Glutamatergic neuron (in vitro differentiated cells): ENCODE data around the gene UTP15. TPM values are rescaled to one million over a fixed set of nuclear protein-coding genes. Genes with fewer than 3 reads are reported as not detected.

Source experiments
- DNase-seq: peaks from one replicate; pipeline ENCODE4 v3.0.0; 2022
- H3K27ac Mint-ChIP-seq: one replicate; pipeline ENCODE4 v1.8.0; 2020; ENCODE audit warnings: mild to moderate bottlenecking, mixed read lengths, inconsistent platforms; ENCODE audit not compliant: unreplicated experiment
- H3K27me3 Mint-ChIP-seq: one replicate; pipeline ENCODE4 v1.8.0; 2020; ENCODE audit warnings: mild to moderate bottlenecking, moderate library complexity, mixed read lengths, inconsistent platforms; ENCODE audit not compliant: unreplicated experiment
- H3K36me3 Mint-ChIP-seq: one replicate; pipeline ENCODE4 v1.8.0; 2020; ENCODE audit warnings: mild to moderate bottlenecking, mixed read lengths, inconsistent platforms; ENCODE audit not compliant: unreplicated experiment
- H3K4me1 Mint-ChIP-seq: one replicate; pipeline ENCODE4 v1.8.0; 2020; ENCODE audit warnings: mild to moderate bottlenecking, low read depth, mixed read lengths, inconsistent platforms; ENCODE audit not compliant: unreplicated experiment
- H3K4me3 Mint-ChIP-seq: one replicate; pipeline ENCODE4 v1.8.0; 2020; ENCODE audit warnings: mild to moderate bottlenecking, mixed read lengths, inconsistent platforms; ENCODE audit not compliant: unreplicated experiment
- H3K9me3 Mint-ChIP-seq: one replicate; pipeline ENCODE4 v1.8.0; 2020; ENCODE audit warnings: mild to moderate bottlenecking, moderate library complexity, mixed read lengths, inconsistent platforms; ENCODE audit not compliant: unreplicated experiment
- CTCF ChIP-seq: fragments of 200-600 bp; sonication (generic); IDR thresholded peaks from one replicate; pipeline ENCODE4 v1.5.0; 2021; ENCODE audit not compliant: partially characterized antibody, unreplicated experiment
- total RNA-seq: library from RNA; stranded (reverse); fragmentation: NEBNext Ultra II Directional; extraction: Animal tissue kit (Norgen Biotek cat#: 25700); gene quantifications from one replicate; pipeline ENCODE4 v1.2.1, GENCODE V29; 2021; ENCODE audit not compliant: unreplicated experiment

Gene UTP15
- total RNA-seq, 1 donor from 2014 or later, result 19.4 TPM

DNA sequence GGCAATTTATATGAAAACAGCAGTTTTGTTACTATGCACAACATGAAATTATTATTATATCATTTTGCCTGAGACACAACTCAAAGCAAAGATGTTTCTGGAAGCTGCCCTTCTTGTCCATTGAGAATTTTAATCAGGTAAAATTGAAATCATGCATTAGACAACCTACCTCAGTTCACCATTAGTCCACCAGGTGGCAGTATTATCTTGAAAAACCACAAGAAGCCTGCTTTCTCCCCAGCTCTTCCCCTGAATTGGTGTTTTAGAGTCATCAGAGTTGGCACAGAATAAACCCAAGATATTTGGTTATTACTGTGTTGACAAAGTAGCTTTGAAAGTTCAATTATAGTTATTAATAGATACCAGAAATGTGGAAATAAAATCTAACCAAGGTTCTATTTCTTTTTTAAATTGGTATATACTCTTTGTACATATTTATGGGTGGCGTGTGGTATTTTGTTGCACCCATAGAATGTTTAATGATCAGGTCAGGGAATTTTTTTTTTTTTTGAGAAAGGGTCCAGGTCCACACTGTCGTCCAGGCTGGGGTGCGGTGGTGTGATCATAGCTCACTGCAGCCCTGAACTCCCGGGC, 25.7 kb downstream of the UTP15 start:
- no peaks in the 10 kb centered on the region for H3K36me3 Mint-ChIP-seq
- no peak overlapping the region for H3K27ac Mint-ChIP-seq
- no peaks in the 10 kb centered on the region for H3K4me1 Mint-ChIP-seq
- DNase-seq, result no peak
- TF ChIP-seq CTCF, result peak; percentile 95
- H3K27me3 Mint-ChIP-seq, result no peaks in the 10 kb centered on the region
- H3K4me3 Mint-ChIP-seq, result no peak overlapping the region
- no peaks in the 10 kb centered on the region for H3K9me3 Mint-ChIP-seq

- no peaks in the 10 kb centered on the region for H3K27me3 Mint-ChIP-seq
- H3K36me3 Mint-ChIP-seq, result no peaks in the 10 kb centered on the region
- H3K4me3 Mint-ChIP-seq, result no peak overlapping the region
- no peak overlapping the region for H3K27ac Mint-ChIP-seq
- DNase-seq, result no peak
- H3K4me1 Mint-ChIP-seq, result no peaks in the 10 kb centered on the region
- TF ChIP-seq CTCF, result no peak
- H3K9me3 Mint-ChIP-seq, result no peaks in the 10 kb centered on the region
Observed at GRCh38 chr5:73591698-73592501, 26.4 kb downstream of the UTP15 start.

DNA sequence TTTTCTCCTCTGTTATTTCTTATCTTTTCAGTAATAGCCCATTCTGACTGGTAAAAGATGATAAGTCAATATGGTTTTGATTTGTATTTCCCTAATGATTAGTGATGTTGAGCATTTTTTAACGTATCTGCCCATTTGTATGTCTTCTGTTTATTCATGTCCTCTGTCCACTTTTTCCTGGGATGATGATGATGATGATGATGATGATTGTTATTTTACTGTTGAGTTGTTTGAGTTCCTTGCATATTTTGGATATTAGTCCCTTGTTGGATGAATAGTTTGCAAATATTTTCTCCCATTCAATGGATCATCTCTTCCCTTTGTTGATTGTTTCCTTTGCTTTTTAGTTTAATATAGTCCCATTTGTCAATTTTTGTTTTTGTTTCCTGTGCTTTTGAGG, 27.0 kb downstream of the UTP15 start:
- Mint-ChIP-seq H3K4me3 (no peak overlapping the region), H3K9me3 (no peaks in the 10 kb centered on the region), H3K4me1 (no peaks in the 10 kb centered on the region), H3K27me3 (no peaks in the 10 kb centered on the region), H3K27ac (no peak overlapping the region), H3K36me3 (no peaks in the 10 kb centered on the region)
- no peak for TF ChIP-seq CTCF
- no peak for DNase-seq

- H3K4me1 Mint-ChIP-seq, result no peaks in the 10 kb centered on the region
- no peaks in the 10 kb centered on the region for H3K9me3 Mint-ChIP-seq
- peaks cover 3% of the 10 kb centered on the region for H3K36me3 Mint-ChIP-seq
- H3K27me3 Mint-ChIP-seq, result no peaks in the 10 kb centered on the region
- peak; percentile 81 for TF ChIP-seq CTCF
- no peak overlapping the region for H3K27ac Mint-ChIP-seq
- no peak overlapping the region for H3K4me3 Mint-ChIP-seq
- DNase-seq, result peak; percentile 19
Observed at GRCh38 chr5:73596705-73597328, 31.3 kb downstream of the UTP15 start.

GRCh38 chr5:73599380-73599779, 33.8 kb downstream of the UTP15 start:
- H3K27ac Mint-ChIP-seq, result no peak overlapping the region
- peaks cover 7% of the 10 kb centered on the region for H3K36me3 Mint-ChIP-seq
- H3K27me3 Mint-ChIP-seq, result no peaks in the 10 kb centered on the region
- no peaks in the 10 kb centered on the region for H3K9me3 Mint-ChIP-seq
- H3K4me1 Mint-ChIP-seq, result no peaks in the 10 kb centered on the region
- TF ChIP-seq CTCF, result no peak
- DNase-seq, result no peak
- no peak overlapping the region for H3K4me3 Mint-ChIP-seq
